ENCODE results near the gene KMT2C.
"Not testable (repeated sequence)": the region's sequence is repeated elsewhere in the genome, so short reads cannot be mapped to it uniquely, and the experiment has no call there.

The KMT2C gene

GRCh38 chr7:152286972-152287371, 148.8 kb downstream of the KMT2C start:
- not testable (repeated sequence) for DNase-seq

- not testable (repeated sequence) for DNase-seq
These were observed 149.6 kb downstream of the KMT2C start for GRCh38 chr7:152286219-152286618.

GRCh38 chr7:152284998-152285397, 150.8 kb downstream of the KMT2C start:
- DNase-seq = not testable (repeated sequence)

- DNase-seq = not testable (repeated sequence)
These were observed 158.1 kb downstream of the KMT2C start for GRCh38 chr7:152277687-152278086.

GRCh38 chr7:152270427-152270826, 165.4 kb downstream of the KMT2C start:
- DNase-seq = not testable (repeated sequence)

GRCh38 chr7:152266859-152267258, 168.9 kb downstream of the KMT2C start:
- not testable (repeated sequence) for DNase-seq

- not testable (repeated sequence) for DNase-seq
These were observed 170.9 kb downstream of the KMT2C start for GRCh38 chr7:152264915-152265314.

GRCh38 chr7:152262146-152262545, 173.7 kb downstream of the KMT2C start:
- not testable (repeated sequence) for DNase-seq

GRCh38 chr7:152259645-152260044, 176.2 kb downstream of the KMT2C start:
- DNase-seq = not testable (repeated sequence)

GRCh38 chr7:152247851-152248250, 188.0 kb downstream of the KMT2C start:
- not testable (repeated sequence) for DNase-seq

GRCh38 chr7:152245417-152245816, 190.4 kb downstream of the KMT2C start:
- not testable (repeated sequence) for DNase-seq

- not testable (repeated sequence) for DNase-seq
These were observed 192.3 kb downstream of the KMT2C start for GRCh38 chr7:152243464-152243863.

- DNase-seq = not testable (repeated sequence)
These were observed 194.5 kb downstream of the KMT2C start for GRCh38 chr7:152241301-152241700.

- DNase-seq = not testable (repeated sequence)
These were observed 199.5 kb downstream of the KMT2C start for GRCh38 chr7:152236306-152236705.

- not testable (repeated sequence) for DNase-seq
These were observed 201.4 kb downstream of the KMT2C start for GRCh38 chr7:152234421-152234820.

- DNase-seq = no peak
These were observed 204.7 kb downstream of the KMT2C start for GRCh38 chr7:152231089-152231488.

GRCh38 chr7:152219556-152219955, 216.2 kb downstream of the KMT2C start:
- DNase-seq = not testable (repeated sequence)

- not testable (repeated sequence) for DNase-seq
These were observed 227.0 kb downstream of the KMT2C start for GRCh38 chr7:152208766-152209165.

- not testable (repeated sequence) for DNase-seq
These were observed 231.4 kb downstream of the KMT2C start for GRCh38 chr7:152204417-152204816.

- no peak for DNase-seq
These were observed 232.7 kb downstream of the KMT2C start for GRCh38 chr7:152203095-152203494.

GRCh38 chr7:152202056-152202455, 233.7 kb downstream of the KMT2C start:
- no peak for DNase-seq

GRCh38 chr7:152200395-152200794, 235.4 kb downstream of the KMT2C start:
- no peak for DNase-seq

GRCh38 chr7:152196391-152196790, 239.4 kb downstream of the KMT2C start:
- DNase-seq = no peak

GRCh38 chr7:152193880-152194279, 241.9 kb downstream of the KMT2C start:
- DNase-seq = peak; percentile 62

GRCh38 chr7:152189061-152189460, 246.7 kb downstream of the KMT2C start:
- no peak for DNase-seq

- DNase-seq = no peak
These were observed 250.2 kb downstream of the KMT2C start for GRCh38 chr7:152185558-152185957.
